Stimulated activated naive CD8-positive, alpha-beta T cell treated with anti-CD3 and anti-CD28 coated beads, Interleukin-15, Interleukin-2, amounts not matched to agents 100 U/mL and 50 U/mL, for 24 hours (primary cell): ENCODE data around the gene SEMG1.

Experiments used
- ATAC-seq: fragments of 150-1000 bp; cut with Tn5 transposase; one replicate; pipeline ENCODE4 v1.10.0; 2021
- DNase-seq: peaks from one replicate; pipeline ENCODE4 v3.0.0; 2021

Gene SEMG1

GRCh38 chr20:45223136-45223535 is 16.3 kb downstream of the SEMG1 start:
- DNase-seq, result no peak
- no peak for ATAC-seq

GRCh38 chr20:45226287-45226686 is 19.5 kb downstream of the SEMG1 start:
- ATAC-seq, result no peak
- DNase-seq, result no peak

- peak; percentile 40 for ATAC-seq
Measured at GRCh38 chr20:45229264-45230056, 22.6 kb downstream of the SEMG1 start.

GRCh38 chr20:45230631-45231030 is 23.8 kb downstream of the SEMG1 start:
- no peak for ATAC-seq
- DNase-seq, result no peak

More at GRCh38 chr20:45229264-45230056, 22.6 kb downstream of the SEMG1 start:
- DNase-seq, result peak; percentile 79

- ATAC-seq (no peak), DNase-seq (no peak)
Measured at GRCh38 chr20:45235995-45236394, 29.2 kb downstream of the SEMG1 start.

GRCh38 chr20:45238139-45238538 is 31.3 kb downstream of the SEMG1 start:
- ATAC-seq (no peak), DNase-seq (no peak)

GRCh38 chr20:45246109-45246508 is 39.3 kb downstream of the SEMG1 start:
- DNase-seq, result no peak
- no peak for ATAC-seq

GRCh38 chr20:45247865-45248264 is 41.0 kb downstream of the SEMG1 start:
- ATAC-seq, result no peak
- DNase-seq, result no peak

GRCh38 chr20:45248609-45249008 is 41.8 kb downstream of the SEMG1 start:
- DNase-seq, result no peak
- no peak for ATAC-seq

- DNase-seq (no peak), ATAC-seq (no peak)
Measured at GRCh38 chr20:45251884-45252560, 45.2 kb downstream of the SEMG1 start.

- ATAC-seq, result no peak
- no peak for DNase-seq
Measured at GRCh38 chr20:45253261-45253660, 46.4 kb downstream of the SEMG1 start.

GRCh38 chr20:45254383-45255262 is 47.8 kb downstream of the SEMG1 start, which contains the start of gene SLPI:
Gene SLPI (minus strand): TSS chr20:45254564. CDS start chr20:45254543, 21 bp downstream.
- DNase-seq (no peak), ATAC-seq (no peak)

- DNase-seq (no peak), ATAC-seq (no peak)
Measured at GRCh38 chr20:45257161-45257560, 50.3 kb downstream of the SEMG1 start.

GRCh38 chr20:45257711-45258110 is 50.9 kb downstream of the SEMG1 start:
- ATAC-seq, result no peak
- DNase-seq, result no peak

- DNase-seq (no peak), ATAC-seq (no peak)
Measured at GRCh38 chr20:45258259-45258658, 51.4 kb downstream of the SEMG1 start.

GRCh38 chr20:45258664-45259063 is 51.8 kb downstream of the SEMG1 start:
- ATAC-seq (no peak), DNase-seq (no peak)
